GM12865 (cell line): Measurements from ENCODE around the gene BICRA.

ENCODE experiments used
- DNase-seq: peaks from one replicate; pipeline ENCODE4 v3.0.0; 2010; ENCODE audit warnings: low read depth
- H3K4me3 ChIP-seq: 2 replicates; pipeline ENCODE4 v1.5.1; 2011; ENCODE audit warnings: mild to moderate bottlenecking, low read depth, low read length, control low read depth
- TF ChIP-seq, protein P1 (sequence below): IDR thresholded peaks from 2 replicates; pipeline ENCODE4 v1.5.1; 2011; ENCODE audit warnings: low read length, control low read depth, low read depth, inconsistent platforms; ENCODE audit not compliant: insufficient read depth; ENCODE audit errors: missing control alignments

BICRA gene

DNA sequence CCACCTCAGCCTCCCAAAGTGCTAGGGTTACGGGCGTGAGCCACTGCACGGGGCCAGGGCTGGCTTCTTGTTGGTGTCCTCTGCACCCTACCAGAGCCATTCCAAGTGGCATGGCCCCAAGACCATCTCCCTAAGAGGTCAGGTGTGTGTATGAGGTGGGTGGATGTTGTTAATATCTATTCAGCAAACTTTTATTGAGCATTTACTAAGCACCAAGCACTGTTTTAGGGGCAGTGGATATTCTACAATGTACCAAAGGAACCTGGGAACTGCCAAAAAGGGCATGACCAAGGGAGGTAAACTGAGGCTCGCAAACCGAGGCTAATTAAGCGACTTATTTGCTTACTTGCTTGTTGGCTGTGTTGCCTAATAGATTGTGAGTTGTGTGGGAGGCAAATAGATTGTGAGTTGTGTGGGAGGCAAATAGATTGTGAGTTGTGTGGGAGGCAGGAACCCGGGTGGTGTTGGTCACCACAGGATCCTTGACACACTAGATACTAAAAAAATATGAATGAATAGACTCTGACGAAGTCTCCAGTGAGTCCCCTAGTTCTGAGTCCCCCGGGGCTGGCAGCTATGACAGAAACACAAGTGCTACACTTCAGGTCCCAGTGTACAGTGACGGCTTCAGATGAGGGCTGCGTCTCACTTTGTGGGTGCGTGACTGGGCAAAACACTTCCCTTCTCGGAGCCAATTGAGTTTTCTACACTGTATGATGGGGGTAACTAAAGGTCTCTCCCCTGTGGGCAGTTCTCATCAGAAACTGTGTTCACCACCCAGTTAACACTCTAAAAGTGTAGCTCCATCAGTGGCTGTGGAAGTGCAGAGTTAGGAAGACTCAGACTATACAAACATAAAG lies 5.0 kb upstream of the BICRA start:
- peak; percentile 20 for DNase-seq
- TF ChIP-seq, protein P1, sequence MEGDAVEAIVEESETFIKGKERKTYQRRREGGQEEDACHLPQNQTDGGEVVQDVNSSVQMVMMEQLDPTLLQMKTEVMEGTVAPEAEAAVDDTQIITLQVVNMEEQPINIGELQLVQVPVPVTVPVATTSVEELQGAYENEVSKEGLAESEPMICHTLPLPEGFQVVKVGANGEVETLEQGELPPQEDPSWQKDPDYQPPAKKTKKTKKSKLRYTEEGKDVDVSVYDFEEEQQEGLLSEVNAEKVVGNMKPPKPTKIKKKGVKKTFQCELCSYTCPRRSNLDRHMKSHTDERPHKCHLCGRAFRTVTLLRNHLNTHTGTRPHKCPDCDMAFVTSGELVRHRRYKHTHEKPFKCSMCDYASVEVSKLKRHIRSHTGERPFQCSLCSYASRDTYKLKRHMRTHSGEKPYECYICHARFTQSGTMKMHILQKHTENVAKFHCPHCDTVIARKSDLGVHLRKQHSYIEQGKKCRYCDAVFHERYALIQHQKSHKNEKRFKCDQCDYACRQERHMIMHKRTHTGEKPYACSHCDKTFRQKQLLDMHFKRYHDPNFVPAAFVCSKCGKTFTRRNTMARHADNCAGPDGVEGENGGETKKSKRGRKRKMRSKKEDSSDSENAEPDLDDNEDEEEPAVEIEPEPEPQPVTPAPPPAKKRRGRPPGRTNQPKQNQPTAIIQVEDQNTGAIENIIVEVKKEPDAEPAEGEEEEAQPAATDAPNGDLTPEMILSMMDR: no peak

DNA sequence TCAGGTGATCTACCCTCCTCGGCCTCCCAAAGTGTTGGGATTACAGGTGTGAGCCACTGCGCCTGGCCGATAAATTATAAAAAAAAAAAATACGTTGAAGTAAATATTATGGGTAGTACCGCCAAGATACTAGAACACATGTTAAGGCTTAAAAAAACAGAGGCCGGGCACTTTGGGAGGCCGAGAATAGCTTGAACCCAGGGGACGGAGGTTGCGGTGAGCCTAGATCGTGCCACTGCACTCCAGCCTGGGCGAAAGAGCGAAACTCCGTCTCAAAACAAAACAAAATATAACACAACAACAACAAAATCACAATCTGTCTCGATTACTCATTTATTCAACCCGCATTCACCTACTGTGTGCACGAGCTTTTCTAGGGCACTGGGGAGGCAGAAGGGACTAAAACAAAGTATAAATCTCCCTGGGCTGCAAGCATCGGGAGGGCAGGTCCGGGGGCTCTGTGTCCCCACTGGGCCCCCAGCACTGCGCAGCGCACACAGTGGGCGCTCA lies 1.3 kb upstream of the BICRA start:
- no peak for DNase-seq
- peak overlapping the region; percentile 96 for H3K4me3 ChIP-seq
- TF ChIP-seq, protein P1: no peak

More for the DNA sequence above, 5.0 kb upstream of the BICRA start:
- no peak overlapping the region for H3K4me3 ChIP-seq

DNA sequence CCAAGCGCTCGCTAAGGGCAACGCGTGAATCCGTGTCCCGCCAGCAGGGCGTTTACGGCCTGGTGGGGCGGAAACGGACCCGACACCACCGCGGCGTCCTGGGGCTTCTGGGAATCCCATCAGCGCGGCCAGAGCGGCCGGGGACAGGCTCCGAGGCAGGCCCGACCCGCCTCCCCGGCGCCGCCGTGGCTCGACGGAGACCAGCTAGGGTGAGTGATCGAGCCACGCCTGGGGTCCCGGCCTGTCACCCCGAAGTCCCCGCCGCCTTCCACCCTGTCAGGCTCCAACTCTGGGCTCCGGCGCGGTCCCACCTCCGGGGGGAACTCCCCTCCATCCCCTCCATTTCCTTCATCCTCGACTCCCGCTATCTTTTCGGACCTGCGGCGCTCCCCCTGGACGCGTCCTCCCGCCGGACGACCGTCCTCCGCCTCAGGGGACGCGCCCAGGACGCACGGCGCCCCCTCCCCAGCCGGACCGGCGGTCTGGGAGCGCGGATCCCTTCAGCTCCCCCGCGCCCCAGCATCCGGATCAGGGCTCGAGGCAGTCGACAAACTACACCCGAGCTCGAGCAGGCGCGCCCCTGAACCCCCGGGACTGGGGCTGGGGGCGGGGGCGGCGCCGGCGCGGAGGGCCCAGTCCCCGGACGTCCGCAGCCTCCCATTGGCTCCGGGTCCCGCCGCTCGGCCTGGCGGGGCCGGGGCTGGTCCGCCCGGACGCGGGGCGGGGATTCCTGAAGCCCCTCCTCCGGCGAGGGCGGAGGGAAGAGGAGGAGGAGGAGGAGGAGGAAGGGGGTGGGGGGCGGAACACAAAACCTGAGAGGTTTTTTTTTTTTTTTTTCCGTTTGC lies 638 bp upstream of the BICRA start:
- DNase-seq: peak; percentile 97
- TF ChIP-seq, protein P1: peak; percentile 24
- H3K4me3 ChIP-seq: peak overlapping the region; percentile 96

DNA sequence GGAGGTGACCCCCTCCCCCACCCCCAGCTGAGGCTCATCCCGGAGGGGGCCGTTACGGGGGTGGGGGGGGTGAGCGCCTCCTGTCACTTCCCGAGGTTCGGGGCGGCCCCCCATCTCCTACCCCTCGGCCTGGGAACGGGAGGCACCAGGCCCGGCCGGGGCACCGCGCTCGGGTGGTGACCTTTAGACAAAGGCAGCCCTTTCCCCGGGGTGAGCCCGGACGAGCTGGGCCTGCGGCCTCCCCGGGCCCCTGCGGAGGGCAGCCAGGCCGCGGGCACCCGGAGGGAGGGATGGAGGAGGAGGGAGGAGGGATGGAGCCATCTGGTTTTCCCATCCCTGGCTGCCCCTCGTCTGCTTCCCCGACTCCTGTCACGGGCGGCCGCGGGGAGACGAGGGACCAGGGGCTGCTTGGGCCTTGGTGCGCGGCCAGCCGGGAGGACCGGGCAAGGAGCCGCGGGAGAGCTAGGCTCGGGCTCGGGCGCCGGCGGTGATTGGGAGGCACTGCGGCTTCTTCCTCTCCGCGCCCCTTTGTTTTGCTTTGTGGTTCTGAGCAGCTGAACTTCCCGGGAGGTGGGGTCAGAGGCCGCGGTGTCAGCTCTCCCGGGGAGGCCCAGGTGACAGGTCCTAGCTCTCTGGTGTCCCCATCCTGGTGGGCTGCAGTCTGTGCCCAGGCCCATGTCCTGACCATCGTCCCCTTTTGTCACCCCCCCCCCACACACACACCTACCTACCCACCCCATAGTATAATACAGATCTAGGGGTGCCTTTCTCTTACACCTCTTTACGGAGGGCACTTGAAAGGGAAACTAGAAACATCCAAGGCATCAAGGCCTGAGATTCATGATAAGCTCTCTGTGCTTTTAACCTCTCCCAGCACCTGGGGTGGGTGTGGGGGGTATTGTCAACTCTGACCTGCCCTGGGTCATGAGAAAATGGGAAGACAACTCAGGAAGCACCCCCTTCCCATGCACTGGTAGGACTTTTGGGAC lies 1.3 kb downstream of the BICRA start:
- H3K4me3 ChIP-seq: peak overlapping the region; percentile 56
- TF ChIP-seq, protein P1: no peak
- peak; percentile 53 for DNase-seq

DNA sequence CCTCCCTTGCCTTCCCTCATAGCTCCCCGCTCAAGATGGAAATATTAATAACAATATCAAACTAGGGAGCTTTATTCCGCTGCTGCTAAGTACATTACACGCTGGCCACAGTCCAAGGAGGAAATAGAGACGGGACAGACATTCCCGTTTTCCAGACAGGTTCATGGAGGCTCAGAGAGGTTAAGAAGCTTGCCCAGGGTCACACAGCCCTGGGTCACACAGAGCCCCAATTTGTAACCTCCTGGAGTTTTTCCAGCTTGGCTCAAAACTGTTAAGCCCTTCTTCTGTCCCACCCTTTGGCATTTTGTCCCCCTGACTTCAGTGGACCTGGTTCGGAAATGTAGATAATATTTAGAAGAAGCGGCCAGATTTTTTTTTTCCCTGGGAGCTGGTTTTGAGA lies 2.0 kb downstream of the BICRA start:
- TF ChIP-seq, protein P1: no peak
- no peak overlapping the region for H3K4me3 ChIP-seq
- no peak for DNase-seq
